Stimulated activated CD8-positive, alpha-beta memory T cell treated with anti-CD3 and anti-CD28 coated beads, Interleukin-12 subunit alpha, Interleukin-12 subunit beta, amount 100 ng/mL, for 1 hour (primary cell): Measurements from ENCODE around the gene ZBTB8B.
"Not testable (repeated sequence)": the region's sequence is repeated elsewhere in the genome, so short reads cannot be mapped to it uniquely, and the experiment has no call there.

Source experiments
- DNase-seq: peaks from one replicate; pipeline ENCODE4 v3.0.0-alpha.2; 2020; ENCODE audit warnings: low read depth

The ZBTB8B gene

DNA sequence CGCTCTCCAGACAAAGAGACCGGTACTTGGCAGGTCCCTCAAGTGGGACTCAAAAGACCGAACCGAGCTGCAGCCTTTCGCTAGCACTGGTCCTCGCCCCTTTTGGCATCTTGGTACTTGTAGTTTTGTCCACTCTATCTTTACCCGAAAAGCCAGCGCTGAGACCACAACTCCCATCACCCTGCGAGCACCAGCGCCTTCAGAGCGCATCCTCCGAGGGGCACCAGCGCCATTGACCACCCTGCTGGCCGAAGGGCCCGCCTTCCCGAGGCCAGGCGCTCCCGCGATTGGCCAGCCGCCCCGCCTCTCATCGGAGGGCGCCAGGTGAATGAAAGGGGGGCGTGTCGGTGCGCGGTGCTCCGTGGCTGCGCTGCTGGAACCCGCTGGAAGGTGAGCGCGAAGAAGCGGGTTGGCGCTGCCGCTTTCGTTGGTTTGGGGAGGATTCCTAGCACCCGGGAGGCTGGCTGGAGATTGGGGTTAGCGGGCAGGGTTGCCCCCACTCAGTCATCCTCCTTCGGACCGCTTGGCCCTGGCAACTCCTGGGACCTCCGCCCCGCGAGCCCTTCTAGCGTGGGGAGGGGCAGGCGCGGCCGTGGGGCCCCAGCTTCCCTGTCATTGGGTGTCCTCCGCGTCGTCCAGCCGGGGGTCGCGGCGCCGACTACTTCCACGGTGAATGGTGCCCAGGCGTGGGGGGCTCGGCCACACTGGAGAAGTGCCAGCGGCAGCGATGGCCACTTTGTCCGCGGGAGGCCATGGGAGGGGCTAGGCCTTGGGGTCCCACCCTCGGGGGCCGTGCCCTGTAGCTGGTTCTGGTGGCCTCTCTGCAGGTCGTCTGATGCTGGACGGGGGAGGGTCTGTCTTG, at the start of gene ZBTB8B:
ZBTB8B (plus strand) TSS at position 357 of the 862 bp plus-strand sequence. CDS start 5,553 bp downstream, outside the sequence.
- DNase-seq, result no peak

DNA sequence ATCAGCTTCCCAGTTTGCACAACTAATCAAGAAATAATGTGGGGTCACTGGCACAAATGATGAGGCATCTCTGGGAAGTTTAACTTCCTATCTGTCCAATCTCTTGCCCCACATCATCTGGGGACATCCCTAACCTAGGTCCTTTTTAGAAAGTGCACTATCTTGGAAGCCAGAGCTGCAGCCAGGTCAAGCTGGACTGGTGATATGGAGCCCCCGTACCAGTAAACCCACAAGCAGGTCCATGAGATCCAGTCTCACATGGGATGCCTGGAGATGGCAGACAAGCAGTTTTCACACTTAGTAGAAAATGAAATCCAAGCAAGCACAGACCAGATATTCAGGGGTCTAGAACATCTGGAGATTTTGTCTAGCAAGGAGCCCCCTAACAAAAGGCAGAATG, 43.1 kb upstream of the ZBTB8B start:
- no peak for DNase-seq

DNA sequence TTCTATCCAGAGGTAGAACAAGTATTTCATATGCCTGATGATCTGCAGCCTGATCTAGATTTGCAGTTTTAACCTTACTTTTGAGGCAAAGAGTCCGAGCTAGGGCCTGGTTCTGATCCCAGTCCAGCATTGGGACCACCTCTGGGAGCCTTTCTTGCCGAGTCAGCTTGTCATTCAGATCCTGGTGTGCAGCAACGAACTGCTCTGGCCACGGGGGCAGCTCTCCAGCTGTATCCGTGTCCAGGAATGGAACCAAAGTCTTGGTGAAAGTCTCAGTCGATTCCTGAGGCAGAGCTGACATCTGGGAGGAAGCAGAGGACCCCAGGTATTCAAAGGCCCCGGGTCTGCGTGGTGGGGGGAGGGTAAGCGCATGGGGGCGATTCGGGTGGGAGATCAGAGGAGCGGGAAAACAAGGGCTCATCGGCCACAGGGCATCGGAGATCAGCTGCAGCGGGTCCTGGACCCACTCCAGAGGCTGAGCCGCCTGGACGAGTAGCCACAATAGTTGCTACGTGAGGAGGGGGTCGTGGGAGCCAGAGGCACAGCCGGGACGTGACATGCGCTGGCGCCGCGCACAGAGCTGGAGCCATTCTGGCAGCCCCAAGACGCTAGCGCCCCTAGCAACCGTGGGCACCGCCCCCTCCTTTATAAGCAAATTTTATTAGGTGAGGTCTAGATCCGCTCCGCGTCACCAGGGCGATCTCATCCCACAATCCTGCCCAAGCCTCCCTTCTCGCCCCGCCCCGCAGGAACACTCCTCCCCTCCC, 38.2 kb upstream of the ZBTB8B start:
- no peak for DNase-seq

DNA sequence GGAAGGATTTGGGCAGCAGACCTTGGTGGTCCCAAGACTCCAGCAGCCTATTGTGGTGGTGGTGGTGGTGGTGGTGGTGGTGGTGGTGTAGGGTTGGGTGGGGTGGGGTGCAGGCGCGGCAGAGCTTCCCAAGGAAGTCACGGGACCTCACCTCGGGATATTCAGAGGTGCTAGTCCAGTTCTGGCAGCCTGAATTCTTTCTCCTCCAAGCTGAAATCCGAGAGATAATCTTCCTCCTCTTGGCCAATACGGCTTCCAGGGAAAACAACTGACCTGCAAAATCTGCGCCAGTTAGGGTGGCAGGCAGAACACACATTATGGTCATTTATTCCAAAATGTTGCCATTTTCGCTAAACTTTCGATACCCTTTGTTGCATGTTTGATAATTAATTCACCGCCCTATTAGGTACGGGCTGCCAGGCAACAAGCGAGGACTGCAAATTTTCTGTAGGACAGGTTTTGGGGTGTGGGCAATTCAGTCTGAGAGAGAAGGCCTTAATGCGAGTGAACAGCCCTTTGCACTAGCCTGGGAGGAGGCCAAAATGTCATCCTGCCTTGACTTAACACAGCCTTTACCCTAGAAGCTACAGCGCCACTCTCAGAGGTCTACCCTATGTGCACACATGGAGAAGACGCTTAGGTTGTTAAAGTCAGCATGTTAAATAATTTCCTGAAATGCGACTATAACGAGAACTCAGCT, 37.5 kb upstream of the ZBTB8B start:
- no peak for DNase-seq

DNA sequence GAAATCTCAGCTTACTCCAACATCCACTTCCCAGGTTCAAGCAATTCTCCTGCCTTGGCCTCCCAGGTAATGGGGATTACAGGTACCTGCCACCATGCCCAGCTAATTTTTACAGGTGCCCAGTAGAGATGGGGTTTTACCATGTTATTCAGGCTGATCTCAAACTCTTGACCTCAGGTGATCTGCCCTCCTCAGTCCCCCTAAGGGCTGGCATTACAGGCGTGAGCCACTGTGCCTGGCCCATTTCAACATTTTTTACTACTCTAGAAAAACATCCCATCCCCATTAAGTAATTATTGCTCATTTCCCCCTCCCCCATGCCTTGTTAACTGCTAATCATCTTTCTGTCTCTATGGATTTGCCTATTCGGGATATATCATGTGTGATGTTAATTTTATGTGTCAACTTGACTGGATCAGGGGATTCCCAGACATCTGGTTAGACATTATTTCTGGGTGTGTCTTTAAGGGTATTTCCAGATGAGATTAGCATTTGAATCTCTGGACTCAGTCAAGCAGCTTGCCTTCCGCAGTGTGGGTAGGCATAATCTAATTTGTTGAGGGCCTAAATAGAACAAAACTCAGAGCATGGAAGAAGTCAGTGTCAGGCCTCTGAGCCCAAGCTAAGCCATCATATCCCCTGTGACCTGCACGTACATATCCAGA, 33.0 kb upstream of the ZBTB8B start:
- DNase-seq, result no peak

DNA sequence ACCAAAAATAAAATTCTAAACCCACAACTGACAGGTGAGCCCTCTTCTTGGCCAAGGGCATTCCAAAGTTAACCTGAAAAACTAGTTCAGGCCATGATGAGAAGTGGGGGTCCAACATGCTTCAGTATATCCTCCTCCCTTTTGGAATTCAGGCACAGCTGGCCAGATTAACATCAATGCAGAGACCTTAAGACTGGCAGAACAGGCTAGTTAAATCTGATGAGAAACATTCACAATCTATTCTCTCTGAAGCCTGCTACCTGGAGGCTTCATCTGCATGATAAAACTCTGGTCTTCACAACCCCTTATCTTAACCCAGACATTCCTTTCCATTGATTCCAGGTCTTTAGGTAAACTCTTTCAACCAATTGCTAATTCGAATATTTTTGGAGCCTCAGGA, 26.7 kb upstream of the ZBTB8B start:
- DNase-seq, result no peak

DNA sequence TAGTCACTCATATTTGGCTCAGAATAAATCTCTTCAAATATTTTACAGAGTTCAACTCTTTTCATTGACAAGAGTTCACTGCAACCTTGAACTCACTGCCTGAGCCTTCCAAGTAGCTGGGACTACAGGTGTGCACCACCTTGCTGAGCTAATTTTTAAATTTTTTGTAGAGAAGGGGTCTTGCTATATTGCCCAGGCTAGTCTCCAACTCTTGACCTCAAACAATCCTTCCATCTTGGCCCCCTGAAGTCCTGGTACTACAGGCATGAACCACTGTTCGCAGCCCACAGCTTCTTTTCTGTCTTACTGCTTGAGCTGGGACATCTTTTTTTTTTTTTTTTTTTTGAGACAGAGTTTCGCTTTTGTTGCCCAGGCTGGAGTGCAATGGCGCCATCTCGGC, 26.1 kb upstream of the ZBTB8B start:
- not testable (repeated sequence) for DNase-seq

DNA sequence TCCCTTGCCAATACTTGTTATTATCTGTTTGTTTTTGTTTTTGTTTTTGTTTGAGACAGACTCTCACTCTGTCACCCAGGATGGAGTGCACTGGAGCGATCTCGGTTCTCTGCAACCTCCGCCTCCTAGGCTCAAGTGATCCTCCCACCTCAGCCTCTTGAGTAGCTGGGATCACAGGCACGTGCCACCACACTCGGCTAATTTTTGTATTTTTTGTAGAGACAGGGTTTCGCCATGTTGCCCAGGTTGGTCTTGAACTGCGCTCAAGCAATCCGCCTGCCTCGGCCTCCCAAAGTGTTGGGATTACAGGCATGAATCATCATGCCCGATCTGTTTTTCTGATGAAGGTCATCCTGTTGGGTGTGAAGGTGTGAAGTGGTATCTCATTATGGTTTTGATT, 23.4 kb upstream of the ZBTB8B start:
- DNase-seq, result not testable (repeated sequence)

DNA sequence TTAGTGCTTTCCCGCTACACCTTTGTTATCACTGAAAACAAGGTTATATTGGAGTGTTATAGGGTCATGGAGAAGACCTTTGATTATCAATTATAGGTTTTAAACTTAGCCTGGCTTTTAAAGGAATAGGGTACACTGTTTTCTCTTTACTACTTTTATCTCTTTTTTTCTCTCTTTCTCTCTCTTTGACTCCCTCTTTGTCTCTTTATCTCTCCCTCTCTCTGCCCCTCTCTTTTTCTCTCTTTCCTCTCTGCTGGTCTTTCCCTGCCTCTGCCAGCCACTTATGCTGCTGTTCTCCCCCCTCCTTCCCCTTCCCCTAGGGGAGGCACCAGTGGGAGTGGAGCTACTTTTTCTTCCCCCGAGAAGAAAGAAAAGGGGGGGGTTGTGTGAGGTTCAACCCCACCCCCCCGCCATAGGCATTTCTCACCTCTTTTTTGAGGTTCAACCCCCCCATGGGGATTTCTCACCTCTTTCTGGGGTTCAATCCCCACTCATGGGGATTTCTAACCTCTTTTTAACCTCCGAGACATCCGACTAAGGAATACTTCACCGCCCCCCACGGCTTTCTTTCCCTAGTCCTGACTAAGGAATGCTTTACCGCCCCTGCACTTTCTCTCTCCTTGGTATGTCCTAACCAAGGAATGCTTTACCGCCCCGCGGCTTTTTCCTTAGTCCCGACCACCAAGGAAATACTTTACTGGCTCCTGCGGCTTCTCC, 17.2 kb upstream of the ZBTB8B start:
- DNase-seq, result no peak

DNA sequence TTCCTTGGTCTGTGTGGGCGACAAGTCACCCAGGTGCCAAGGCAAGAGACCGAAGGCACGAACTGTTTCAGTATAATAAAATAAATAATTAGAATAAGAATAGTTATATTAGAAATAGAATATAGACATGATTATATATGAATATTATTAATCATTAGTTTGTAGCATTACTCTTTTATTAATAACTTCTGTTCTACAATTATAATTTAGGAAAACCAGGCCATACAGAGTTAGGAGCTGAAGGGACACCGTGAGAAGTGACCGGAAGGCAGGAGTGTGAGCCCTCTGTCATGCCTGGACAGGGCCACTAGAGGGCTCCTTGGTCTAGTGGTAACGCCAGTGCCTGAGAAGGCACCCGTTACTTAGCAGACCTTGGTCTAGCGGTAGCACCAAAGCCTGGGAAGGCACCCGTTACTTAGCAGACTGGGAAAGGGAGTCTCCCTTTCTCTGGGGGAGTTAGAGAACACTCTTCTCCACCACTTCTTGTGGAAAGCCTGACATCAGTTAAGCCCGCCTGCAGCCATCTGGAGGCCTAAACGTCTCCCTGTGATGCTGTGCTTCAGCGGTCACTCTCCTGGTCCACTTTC, 16.6 kb upstream of the ZBTB8B start:
- DNase-seq, result not testable (repeated sequence)

DNA sequence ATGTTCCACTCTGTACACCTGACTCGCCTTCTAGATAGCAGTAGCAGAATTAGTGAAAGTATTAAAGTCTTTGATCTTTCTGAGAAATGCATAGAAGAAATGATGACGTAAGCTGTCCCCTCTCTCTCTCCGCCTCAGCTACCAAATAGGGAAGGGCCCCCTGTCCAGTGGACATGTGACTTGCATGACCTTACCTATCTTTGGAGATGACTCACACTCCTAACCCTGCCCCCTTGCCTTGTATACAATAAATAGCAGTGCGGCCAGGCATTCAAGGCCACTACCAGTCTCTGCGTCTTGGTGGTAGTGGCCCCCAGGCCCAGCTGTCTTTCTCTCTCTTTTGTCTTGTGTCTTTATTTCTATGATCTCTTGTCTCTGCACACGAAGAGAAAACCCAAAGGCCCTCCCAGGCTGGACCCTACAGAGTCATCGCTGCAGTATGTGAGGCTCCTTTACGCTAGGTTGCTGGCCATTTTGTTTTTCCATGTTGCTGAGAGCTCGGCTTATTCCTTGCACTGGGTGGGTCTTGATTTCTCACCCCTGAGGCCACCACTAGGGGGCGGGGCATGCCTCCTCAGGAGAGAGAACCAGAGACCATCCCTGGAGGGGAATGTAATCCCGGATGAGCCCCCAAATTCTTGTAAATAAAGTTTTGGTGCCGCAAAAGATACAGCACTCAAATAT, 16.0 kb upstream of the ZBTB8B start:
- no peak for DNase-seq

DNA sequence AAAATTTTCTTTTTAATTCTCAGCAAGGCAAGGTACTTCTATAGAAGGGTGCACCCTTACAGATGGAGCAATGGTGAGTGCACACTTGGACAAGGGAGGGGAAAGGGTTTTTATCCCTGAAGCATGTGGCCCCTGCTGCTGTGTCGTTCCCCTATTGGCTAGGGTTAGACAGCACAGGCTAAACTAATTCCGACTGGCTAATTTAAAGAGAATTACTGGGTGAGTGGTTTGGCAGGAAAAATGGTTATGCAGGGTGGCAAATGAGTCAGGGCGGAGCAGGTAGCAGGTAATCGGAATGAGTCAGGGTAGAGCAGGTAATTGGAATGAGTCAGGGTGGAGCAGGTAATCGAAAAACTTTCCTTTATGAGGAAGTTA, 15.4 kb upstream of the ZBTB8B start:
- not testable (repeated sequence) for DNase-seq

DNA sequence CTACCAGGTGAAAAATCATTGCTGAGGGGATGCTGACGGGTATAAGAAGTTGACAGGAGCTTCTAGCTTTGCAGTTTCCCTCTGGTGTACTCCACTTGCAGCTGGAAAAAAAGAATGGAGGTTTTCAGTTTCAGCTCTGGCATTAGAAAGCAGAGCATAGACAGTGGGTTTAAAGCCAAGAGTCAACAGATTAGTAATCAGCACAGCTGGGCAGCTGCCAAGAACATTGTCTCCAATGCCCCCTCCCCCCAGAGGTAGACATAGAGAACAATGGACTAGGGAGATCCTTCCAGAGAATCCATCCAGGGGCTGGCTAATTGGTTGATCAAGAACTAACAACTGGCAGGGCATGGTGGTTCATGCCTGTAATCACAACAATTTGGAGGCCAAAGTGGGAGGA, 10.1 kb upstream of the ZBTB8B start:
- DNase-seq, result no peak

DNA sequence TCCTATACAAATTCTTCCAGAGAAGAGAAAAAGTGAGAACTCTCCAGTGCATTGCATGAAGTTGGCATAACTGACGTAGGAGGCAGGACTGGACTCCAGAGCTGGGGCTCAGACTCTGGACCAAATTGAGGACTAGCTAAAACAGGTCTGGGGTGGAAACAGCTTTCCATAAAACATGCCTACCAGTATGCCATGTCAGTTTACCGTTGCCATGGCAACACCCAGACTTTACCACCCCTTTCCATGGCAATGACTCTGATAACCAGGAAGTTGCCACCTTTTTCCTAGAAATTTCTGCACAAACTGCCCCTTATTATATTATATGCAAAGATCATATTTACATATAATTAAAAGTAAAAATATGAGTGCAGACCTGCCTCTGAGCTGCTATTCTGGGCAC, 8.9 kb upstream of the ZBTB8B start:
- no peak for DNase-seq

DNA sequence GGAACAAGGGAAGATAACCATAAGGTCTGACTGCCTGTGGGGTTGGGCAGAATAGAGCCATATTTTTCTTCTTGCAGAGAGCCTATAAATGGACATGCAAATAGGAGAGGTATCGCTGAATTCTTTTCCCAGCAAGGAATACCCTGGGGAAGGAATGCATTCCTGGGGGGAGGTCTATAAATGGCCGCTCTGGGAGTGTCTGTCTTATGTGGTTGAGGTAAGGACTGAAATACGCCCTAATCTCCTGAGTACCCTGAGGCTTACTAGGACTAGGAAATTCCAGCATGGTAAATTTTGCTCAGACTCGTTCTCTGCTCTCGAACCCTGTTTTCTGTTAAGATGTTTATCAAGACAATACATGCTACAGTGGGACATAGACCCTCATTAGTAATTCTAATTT, 6.1 kb upstream of the ZBTB8B start:
- not testable (repeated sequence) for DNase-seq

DNA sequence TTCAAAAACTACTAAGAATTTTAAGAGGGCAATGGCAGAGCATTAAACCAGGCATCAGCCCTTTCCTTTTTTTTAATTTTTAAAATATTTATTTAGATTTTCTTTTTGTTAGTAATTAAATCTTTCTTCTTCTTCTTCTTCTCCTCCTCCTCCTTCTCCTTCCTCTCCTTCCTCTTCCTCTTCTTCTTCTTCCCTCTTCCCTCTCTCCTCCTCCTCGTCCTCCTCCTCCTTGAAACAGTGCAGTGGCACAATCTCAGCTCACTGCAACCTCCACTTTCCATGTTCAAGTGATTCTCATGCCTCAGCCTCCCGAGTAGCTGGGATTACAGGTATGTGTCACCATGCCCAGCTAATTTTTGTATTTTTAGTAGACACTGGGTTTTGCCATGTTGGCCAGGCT, 1.9 kb upstream of the ZBTB8B start:
- DNase-seq, result not testable (repeated sequence)

DNA sequence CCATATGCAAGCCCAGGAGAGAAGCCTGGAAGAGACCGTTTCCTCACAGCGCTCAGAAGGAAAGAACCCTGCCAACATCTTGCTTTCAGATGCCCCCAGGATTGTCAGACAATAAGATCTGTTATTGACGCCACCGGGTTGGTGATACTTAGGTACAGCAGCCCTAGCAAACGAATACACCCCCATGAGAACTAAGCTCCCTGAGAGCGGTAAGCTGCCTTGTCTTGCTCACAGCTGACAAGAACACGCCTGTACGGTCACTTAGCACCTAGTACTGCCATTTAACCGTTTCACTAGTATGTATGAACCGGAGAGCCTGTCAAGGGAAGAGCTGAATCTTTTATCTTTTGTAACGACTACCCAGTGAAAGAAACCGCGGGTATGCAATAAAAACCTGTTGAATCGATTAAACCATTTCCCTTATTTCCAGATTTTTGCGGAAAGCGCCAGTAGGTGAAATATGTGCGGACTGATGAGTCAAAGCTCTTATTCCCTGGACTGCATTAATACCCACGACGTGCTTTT, 619 bp upstream of the ZBTB8B start:
- DNase-seq, result no peak

DNA sequence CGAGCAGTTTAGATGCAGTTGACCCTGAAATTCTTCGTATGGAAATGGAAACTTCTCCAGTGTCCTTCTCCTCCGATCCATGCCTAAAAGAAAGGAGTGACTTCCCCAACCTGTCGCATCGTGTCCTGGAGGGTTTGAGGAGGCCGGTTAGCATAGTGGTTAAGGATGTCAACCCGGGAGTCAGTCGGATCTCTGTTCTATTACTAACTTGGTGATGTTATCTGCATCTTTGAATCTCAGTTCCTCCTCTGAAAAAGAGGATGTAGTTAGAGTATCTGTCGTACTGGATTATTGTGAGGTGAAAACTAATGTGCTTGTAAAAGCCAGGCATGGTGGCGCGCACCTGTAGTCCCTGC, 684 bp downstream of the ZBTB8B start:
- DNase-seq, result no peak

DNA sequence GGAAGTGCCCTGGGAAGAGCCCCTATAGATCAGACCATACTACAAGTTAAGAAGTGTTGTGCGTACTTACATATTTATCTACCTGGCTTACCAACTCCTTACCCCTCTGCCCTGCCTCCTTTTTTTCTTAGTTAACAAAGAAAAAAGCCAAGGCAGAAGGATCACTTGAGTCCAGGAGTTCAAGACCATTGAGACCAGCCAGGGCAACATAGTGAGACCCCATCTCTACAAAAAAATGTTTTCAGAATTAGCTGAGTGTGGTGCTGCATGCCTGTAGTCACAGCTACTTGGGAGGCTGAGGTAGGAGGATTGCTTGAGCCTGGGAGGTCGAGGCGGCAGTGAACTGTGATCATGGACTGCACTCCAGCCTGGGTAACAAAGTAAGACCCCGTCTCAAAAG, 1.9 kb downstream of the ZBTB8B start:
- DNase-seq, result no peak

DNA sequence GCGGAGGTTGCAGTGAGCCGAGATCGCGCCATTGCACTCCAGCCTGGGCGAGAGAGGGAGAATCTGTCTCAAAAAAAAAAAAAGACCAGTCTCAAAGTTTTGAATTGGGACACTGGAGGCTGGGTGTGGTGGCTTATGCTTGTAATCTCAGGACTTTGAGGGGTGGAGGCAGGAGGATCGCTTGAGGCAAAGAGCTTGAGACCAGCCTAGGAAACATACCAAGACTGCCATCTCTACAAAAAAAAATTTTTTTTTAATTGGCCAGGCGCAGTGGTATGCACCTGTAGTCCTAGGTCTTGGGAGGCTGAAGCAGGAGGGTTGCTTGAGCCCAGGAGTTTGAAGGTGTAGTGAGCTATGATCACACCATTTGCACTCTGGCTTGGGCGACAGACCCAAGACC, 3.9 kb downstream of the ZBTB8B start:
- DNase-seq, result no peak
